OCI-LY1 (cell line): ENCODE data around the gene OLA1.

ENCODE experiments used
- H2AFZ ChIP-seq: fragments of 200-600 bp; sonication (generic), shearing (Covaris generic); 2 replicates; pipeline ENCODE4 v1.6.0; 2014; ENCODE audit warnings: antibody characterized with exemption, mild to moderate bottlenecking, low read length
- H3F3A ChIP-seq: fragments of 200-600 bp; sonication (generic), shearing (Covaris generic); 2 replicates; pipeline ENCODE4 v1.6.0; 2014; ENCODE audit warnings: mild to moderate bottlenecking, antibody characterized with exemption, low read length, moderate library complexity; ENCODE audit not compliant: insufficient read depth
- H3K27ac ChIP-seq: fragments of 200-600 bp; sonication (generic); 2 replicates; pipeline ENCODE4 v1.5.1; 2014; ENCODE audit warnings: low read length, mixed run types, mild to moderate bottlenecking, low read depth; ENCODE audit not compliant: poor library complexity, severe bottlenecking
- H3K27me3 ChIP-seq: fragments of 200-600 bp; sonication (generic); 2 replicates; pipeline ENCODE4 v1.6.0; 2014; ENCODE audit warnings: antibody characterized with exemption, mild to moderate bottlenecking, low read length, moderate library complexity; ENCODE audit not compliant: insufficient read depth
- H3K36me3 ChIP-seq: fragments of 200-600 bp; sonication (generic); 2 replicates; pipeline ENCODE4 v1.6.1; 2014; ENCODE audit warnings: mild to moderate bottlenecking, antibody characterized with exemption, low read length, moderate library complexity, mixed read lengths; ENCODE audit not compliant: insufficient read depth
- H3K4me1 ChIP-seq: fragments of 200-600 bp; sonication (generic); 2 replicates; pipeline ENCODE4 v1.5.1; 2014; ENCODE audit warnings: mild to moderate bottlenecking, low read length, moderate library complexity; ENCODE audit not compliant: insufficient read depth, severe bottlenecking
- H3K4me2 ChIP-seq: fragments of 200-600 bp; sonication (generic), shearing (Covaris generic); 2 replicates; pipeline ENCODE4 v1.6.1; 2014; ENCODE audit warnings: low read length
- H3K4me3 ChIP-seq: fragments of 200-600 bp; sonication (generic); 2 replicates; pipeline ENCODE4 v1.5.1; 2014; ENCODE audit warnings: low read length, low read depth, mild to moderate bottlenecking, mixed read lengths; ENCODE audit not compliant: poor library complexity, severe bottlenecking
- H3K79me2 ChIP-seq: fragments of 200-600 bp; shearing (Covaris generic); 2 replicates; pipeline ENCODE4 v1.6.1; 2016; ENCODE audit warnings: mixed run types, low read length, mixed read lengths; ENCODE audit not compliant: insufficient read depth
- H3K9ac ChIP-seq: fragments of 200-600 bp; sonication (generic), shearing (Covaris generic); 2 replicates; pipeline ENCODE4 v1.6.1; 2014; ENCODE audit warnings: mild to moderate bottlenecking, low read length, mixed read lengths
- H3K9me2 ChIP-seq: fragments of 200-600 bp; sonication (generic), shearing (Covaris generic); 2 replicates; pipeline ENCODE4 v1.6.1; 2014; ENCODE audit warnings: low read depth, mild to moderate bottlenecking, low read length, mixed read lengths
- H3K9me3 ChIP-seq: fragments of 200-600 bp; shearing (Covaris generic); 2 replicates; pipeline ENCODE4 v1.6.1; 2014; ENCODE audit warnings: low read length, mixed read lengths
- H4K20me1 ChIP-seq: fragments of 200-600 bp; sonication (generic), shearing (Covaris generic); 2 replicates; pipeline ENCODE4 v1.6.0; 2016; ENCODE audit warnings: mild to moderate bottlenecking, low read length; ENCODE audit not compliant: insufficient read depth
- CTCF ChIP-seq: fragments of 200-600 bp; sonication (generic), shearing (Covaris generic); IDR thresholded peaks from 2 replicates; pipeline ENCODE4 v1.5.1; 2017; ENCODE audit warnings: mild to moderate bottlenecking, antibody characterized with exemption, low read length, moderate library complexity, mixed read lengths
- EZH2 ChIP-seq: fragments of 200-600 bp; sonication (generic), shearing (Covaris generic); IDR thresholded peaks from 2 replicates; pipeline ENCODE4 v1.8.0; 2017; ENCODE audit warnings: borderline replicate concordance, mixed run types, mild to moderate bottlenecking, antibody characterized with exemption, low read length, moderate library complexity, mixed read lengths

The OLA1 gene

DNA sequence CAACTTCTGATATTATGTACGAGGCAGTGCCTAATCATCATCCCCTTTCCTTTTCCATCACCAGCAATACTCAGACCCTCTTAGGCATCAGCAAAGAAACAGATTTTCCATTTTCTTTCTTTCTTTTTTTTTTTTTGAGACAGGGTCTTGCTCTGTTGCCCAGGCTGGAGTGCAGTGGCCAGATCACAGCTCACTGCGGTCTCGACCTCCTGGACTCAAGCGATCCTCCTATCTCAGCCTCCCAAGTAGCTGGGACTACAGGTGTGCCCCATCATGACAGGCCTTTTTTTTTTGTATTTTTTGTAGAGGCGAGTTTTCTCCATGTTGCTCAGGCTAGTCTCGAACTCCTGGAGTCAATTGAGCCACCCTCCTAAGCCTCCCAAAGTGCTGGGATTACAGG lies 5.9 kb upstream of the OLA1 start:
- H2AFZ ChIP-seq: no peak overlapping the region
- no peak overlapping the region for H3K4me3 ChIP-seq
- no peaks in the 10 kb centered on the region for H4K20me1 ChIP-seq
- no peak overlapping the region for H3K27ac ChIP-seq
- H3K79me2 ChIP-seq: no peaks in the 10 kb centered on the region
- no peaks in the 10 kb centered on the region for H3K9me2 ChIP-seq
- peaks cover 4% of the 10 kb centered on the region for H3K4me1 ChIP-seq
- no peaks in the 10 kb centered on the region for H3K9me3 ChIP-seq
- no peak overlapping the region for H3K9ac ChIP-seq
- TF ChIP-seq CTCF: no peak
- TF ChIP-seq EZH2: no peak
- no peak overlapping the region for H3K4me2 ChIP-seq
- H3K27me3 ChIP-seq: no peaks in the 10 kb centered on the region
- no peaks in the 10 kb centered on the region for H3K36me3 ChIP-seq
- no peaks in the 10 kb centered on the region for H3F3A ChIP-seq

DNA sequence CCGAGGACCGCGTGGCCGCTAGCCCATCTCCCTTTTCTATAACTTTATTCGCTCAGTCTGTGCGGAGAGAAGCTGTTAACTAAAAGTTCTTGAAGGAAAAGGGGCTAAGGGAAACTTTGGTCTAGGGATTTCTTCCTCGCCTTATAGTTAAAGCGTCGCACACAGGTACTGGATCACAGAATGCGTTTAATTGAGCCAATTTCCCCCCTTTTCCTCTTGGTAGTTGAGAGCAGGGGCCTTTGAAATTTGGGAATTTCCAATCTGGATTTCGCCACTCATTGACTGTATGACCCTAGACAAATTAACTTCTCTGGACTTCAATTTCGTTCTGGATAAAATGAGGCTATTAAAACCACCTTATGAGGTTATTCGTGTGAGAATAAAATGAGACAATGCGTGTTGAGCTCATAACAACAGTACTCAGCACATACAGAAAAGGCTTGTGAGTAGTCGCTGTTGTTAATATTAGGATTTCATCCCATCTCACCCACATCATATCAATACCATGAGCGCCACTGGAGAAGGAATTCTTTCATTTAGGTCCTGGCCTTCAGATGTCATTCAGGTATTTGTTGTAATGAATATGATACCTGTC lies 763 bp upstream of the OLA1 start:
- Histone ChIP-seq H3K9me2 (no peaks in the 10 kb centered on the region), H3K4me3 (peak overlapping the region; percentile 88), H3K4me2 (peak overlapping the region; percentile 83), H3K9me3 (no peaks in the 10 kb centered on the region), H3K27me3 (no peaks in the 10 kb centered on the region), H3K79me2 (peaks cover 35% of the 10 kb centered on the region), H3K27ac (no peak overlapping the region), H3K36me3 (peaks cover 20% of the 10 kb centered on the region), H2AFZ (peak overlapping the region; percentile 71), H3K9ac (peak overlapping the region; percentile 80), H3K4me1 (peaks cover 30% of the 10 kb centered on the region), H4K20me1 (no peaks in the 10 kb centered on the region), H3F3A (no peaks in the 10 kb centered on the region)
- TF ChIP-seq CTCF (no peak), EZH2 (no peak)

GRCh38 chr2:174247474-174248186 lies 702 bp downstream of the OLA1 start:
- H3K27me3 ChIP-seq: no peaks in the 10 kb centered on the region
- H3K79me2 ChIP-seq: peaks cover 48% of the 10 kb centered on the region
- H3K36me3 ChIP-seq: peaks cover 34% of the 10 kb centered on the region
- H4K20me1 ChIP-seq: no peaks in the 10 kb centered on the region
- peak overlapping the region; percentile 92 for H3K9ac ChIP-seq
- H3K9me3 ChIP-seq: no peaks in the 10 kb centered on the region
- peak overlapping the region; percentile 79 for H3K4me2 ChIP-seq
- H3K9me2 ChIP-seq: no peaks in the 10 kb centered on the region
- no peak overlapping the region for H2AFZ ChIP-seq
- no peaks in the 10 kb centered on the region for H3F3A ChIP-seq
- no peak for TF ChIP-seq EZH2
- TF ChIP-seq CTCF: no peak
- peak overlapping the region; percentile 88 for H3K4me3 ChIP-seq
- H3K4me1 ChIP-seq: peaks cover 30% of the 10 kb centered on the region
- H3K27ac ChIP-seq: peak overlapping the region; percentile 5
